H1 (cell line): ENCODE data around the gene CDK5RAP2.

Source experiments
- EP300 ChIP-seq, 2 experiments: IDR thresholded peaks; 1 replicate in 1 of 2; 2 replicates in 1 of 2; pipeline ENCODE4 v1.6.1; 2011 to 2012; ENCODE audit warnings: low read depth in 2 of 2, low read length in 2 of 2, mild to moderate bottlenecking in 2 of 2, borderline replicate concordance in 1 of 2, inconsistent platforms in 1 of 2, moderate library complexity in 1 of 2
- JUND ChIP-seq: IDR thresholded peaks from 2 replicates; pipeline ENCODE4 v1.6.1; 2011; ENCODE audit warnings: mild to moderate bottlenecking, improper control_type of control experiment, low read length
- KDM1A ChIP-seq: fragments of 200-600, 300-600 bp; sonication (generic); IDR thresholded peaks from 2 replicates; pipeline ENCODE4 v1.7.1; 2016; ENCODE audit warnings: mild to moderate bottlenecking, low read length, borderline replicate concordance
- PHF8 ChIP-seq: fragments of 200-600 bp; sonication (generic); conservative IDR thresholded peaks from 2 replicates; pipeline ENCODE4 v1.7.1; 2012; ENCODE audit warnings: low read depth, mild to moderate bottlenecking, inconsistent platforms, low read length, moderate library complexity
- POLR2A ChIP-seq, 2 experiments: IDR thresholded peaks; 1 replicate in 1 of 2; 2 replicates in 1 of 2; pipeline ENCODE4 v1.6.1; 2011; ENCODE audit warnings: low read depth in 2 of 2, low read length in 2 of 2, mild to moderate bottlenecking in 2 of 2; ENCODE audit errors: control extremely low read depth in 1 of 2
- RAD21 ChIP-seq, 2 experiments: IDR thresholded peaks in 1 of 2; conservative IDR thresholded peaks in 1 of 2; 2 replicates each; pipeline ENCODE4 v1.6.1; 2011; ENCODE audit warnings: low read depth in 2 of 2, low read length in 2 of 2, improper control_type of control experiment in 1 of 2, inconsistent platforms in 1 of 2, mild to moderate bottlenecking in 1 of 2, moderate library complexity in 1 of 2
- TBP ChIP-seq: IDR thresholded peaks from 2 replicates; pipeline ENCODE4 v1.6.1; 2011; ENCODE audit warnings: low read depth, low read length, improper control_type of control experiment
- YY1 ChIP-seq: IDR thresholded peaks from 2 replicates; pipeline ENCODE4 v1.6.1; 2011; ENCODE audit warnings: low read depth, mild to moderate bottlenecking, low read length
- TF ChIP-seq, protein P1 (sequence below): IDR thresholded peaks from 2 replicates; pipeline ENCODE4 v1.6.1; 2011; ENCODE audit warnings: low read depth, mild to moderate bottlenecking, low read length; ENCODE audit not compliant: insufficient read depth
- TF ChIP-seq, protein P2 (sequence below), 3 experiments: IDR thresholded peaks; 1 replicate in 2 of 3; 2 replicates in 1 of 3; pipeline versions ENCODE4 v1.5.1 to v1.6.1; 2011; ENCODE audit warnings: low read length in 3 of 3, mild to moderate bottlenecking in 3 of 3, inconsistent platforms in 2 of 3, low read depth in 1 of 3, moderate library complexity in 1 of 3; ENCODE audit not compliant: insufficient read depth in 1 of 3; ENCODE audit errors: control extremely low read depth in 1 of 3
- TF ChIP-seq, protein P3 (sequence below): IDR thresholded peaks from 2 replicates; pipeline ENCODE4 v1.6.1; 2012; ENCODE audit warnings: low read length, inconsistent platforms
- TF ChIP-seq, protein P4 (sequence below): IDR thresholded peaks from 2 replicates; pipeline ENCODE4 v1.6.1; 2011; ENCODE audit warnings: low read length, improper control_type of control experiment

DNA sequence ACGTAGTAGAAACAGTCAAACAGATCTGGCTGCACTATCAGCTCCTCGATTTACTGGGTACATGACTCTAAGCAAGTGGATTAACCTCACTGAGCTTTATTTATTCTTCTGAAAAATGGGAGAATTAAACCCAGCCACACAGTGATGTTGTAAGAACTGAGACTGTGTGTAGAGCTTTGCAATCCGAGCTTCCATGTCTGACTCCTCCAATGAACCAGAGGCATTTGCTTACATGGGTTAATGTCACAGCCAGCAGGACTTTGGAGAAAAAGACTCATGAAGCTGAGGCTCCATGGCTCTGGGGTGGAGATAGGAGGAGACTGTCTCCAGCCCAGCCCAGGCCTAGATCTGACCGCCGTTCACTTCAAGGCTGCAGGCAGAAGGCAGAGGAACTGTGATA lies 201.3 kb downstream of the CDK5RAP2 start:
- TF ChIP-seq, protein P1, sequence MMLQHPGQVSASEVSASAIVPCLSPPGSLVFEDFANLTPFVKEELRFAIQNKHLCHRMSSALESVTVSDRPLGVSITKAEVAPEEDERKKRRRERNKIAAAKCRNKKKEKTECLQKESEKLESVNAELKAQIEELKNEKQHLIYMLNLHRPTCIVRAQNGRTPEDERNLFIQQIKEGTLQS = no peak
- TF ChIP-seq, protein P2, sequence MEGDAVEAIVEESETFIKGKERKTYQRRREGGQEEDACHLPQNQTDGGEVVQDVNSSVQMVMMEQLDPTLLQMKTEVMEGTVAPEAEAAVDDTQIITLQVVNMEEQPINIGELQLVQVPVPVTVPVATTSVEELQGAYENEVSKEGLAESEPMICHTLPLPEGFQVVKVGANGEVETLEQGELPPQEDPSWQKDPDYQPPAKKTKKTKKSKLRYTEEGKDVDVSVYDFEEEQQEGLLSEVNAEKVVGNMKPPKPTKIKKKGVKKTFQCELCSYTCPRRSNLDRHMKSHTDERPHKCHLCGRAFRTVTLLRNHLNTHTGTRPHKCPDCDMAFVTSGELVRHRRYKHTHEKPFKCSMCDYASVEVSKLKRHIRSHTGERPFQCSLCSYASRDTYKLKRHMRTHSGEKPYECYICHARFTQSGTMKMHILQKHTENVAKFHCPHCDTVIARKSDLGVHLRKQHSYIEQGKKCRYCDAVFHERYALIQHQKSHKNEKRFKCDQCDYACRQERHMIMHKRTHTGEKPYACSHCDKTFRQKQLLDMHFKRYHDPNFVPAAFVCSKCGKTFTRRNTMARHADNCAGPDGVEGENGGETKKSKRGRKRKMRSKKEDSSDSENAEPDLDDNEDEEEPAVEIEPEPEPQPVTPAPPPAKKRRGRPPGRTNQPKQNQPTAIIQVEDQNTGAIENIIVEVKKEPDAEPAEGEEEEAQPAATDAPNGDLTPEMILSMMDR (IDR thresholded peaks at IDR 0.05; ENCODE audit: control extremely low read depth in 1 of 3, insufficient read depth in 1 of 3, low read depth in 1 of 3, low read length in 3 of 3) = no peak
- TF ChIP-seq, protein P3, sequence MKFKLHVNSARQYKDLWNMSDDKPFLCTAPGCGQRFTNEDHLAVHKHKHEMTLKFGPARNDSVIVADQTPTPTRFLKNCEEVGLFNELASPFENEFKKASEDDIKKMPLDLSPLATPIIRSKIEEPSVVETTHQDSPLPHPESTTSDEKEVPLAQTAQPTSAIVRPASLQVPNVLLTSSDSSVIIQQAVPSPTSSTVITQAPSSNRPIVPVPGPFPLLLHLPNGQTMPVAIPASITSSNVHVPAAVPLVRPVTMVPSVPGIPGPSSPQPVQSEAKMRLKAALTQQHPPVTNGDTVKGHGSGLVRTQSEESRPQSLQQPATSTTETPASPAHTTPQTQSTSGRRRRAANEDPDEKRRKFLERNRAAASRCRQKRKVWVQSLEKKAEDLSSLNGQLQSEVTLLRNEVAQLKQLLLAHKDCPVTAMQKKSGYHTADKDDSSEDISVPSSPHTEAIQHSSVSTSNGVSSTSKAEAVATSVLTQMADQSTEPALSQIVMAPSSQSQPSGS = no peak
- no peak for TF ChIP-seq YY1
- no peak for TF ChIP-seq TBP
- no peak for TF ChIP-seq RAD21 (IDR thresholded peaks at IDR 0.05 in 1 of 2, conservative IDR thresholded peaks at IDR 0.05 in 1 of 2; ENCODE audit: low read depth in 2 of 2, low read length in 2 of 2)
- no peak for TF ChIP-seq KDM1A
- no peak for TF ChIP-seq JUND
- TF ChIP-seq, protein P4, sequence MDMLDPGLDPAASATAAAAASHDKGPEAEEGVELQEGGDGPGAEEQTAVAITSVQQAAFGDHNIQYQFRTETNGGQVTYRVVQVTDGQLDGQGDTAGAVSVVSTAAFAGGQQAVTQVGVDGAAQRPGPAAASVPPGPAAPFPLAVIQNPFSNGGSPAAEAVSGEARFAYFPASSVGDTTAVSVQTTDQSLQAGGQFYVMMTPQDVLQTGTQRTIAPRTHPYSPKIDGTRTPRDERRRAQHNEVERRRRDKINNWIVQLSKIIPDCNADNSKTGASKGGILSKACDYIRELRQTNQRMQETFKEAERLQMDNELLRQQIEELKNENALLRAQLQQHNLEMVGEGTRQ = no peak
- no peak for TF ChIP-seq POLR2A (IDR thresholded peaks at IDR 0.05; ENCODE audit: control extremely low read depth in 1 of 2, low read depth in 2 of 2, low read length in 2 of 2)
- TF ChIP-seq EP300 (IDR thresholded peaks at IDR 0.05; ENCODE audit: borderline replicate concordance in 1 of 2, low read depth in 2 of 2, low read length in 2 of 2) = no peak
- TF ChIP-seq PHF8 = no peak
